ENCODE measurements around the gene GRIA1. TPM values are rescaled to one million over a fixed set of nuclear protein-coding genes. Genes with fewer than 3 reads are reported as not detected.

The GRIA1 gene
- total RNA-seq, 2 donors from 2014 or later: not detected

DNA sequence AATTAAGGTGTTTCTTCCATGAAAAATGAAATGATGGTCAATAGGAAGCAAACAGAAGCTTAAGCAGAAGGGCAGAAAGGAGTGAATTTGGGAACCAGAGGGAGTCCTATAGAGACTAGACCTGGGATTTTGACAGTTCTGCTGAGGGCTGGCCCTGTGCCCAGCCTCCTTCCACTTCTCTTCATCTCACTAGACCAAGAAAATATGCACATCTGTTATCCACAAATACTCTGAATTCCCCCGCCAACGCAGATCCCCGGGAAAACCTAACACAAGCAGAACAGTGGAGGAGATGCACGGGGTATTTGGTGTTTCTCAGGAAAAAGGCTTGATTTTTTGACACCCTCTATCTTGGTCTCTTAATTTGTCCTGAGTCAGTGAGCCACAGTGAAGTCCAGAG is 22.7 kb downstream of the GRIA1 start:
- no peak for DNase-seq
- ATAC-seq: no peak
- Mint-ChIP-seq H3K4me1 (peaks cover 2% of the 10 kb centered on the region), H3K4me3 (no peak overlapping the region), H3K36me3 (ENCODE audit: low read depth) (no peaks in the 10 kb centered on the region), H3K27ac (no peak overlapping the region), H3K27me3 (no peaks in the 10 kb centered on the region)
- no peaks in the 10 kb centered on the region for H3K9me3 ChIP-seq (ENCODE audit: control insufficient read depth, low read length, poor library complexity, severe bottlenecking)

DNA sequence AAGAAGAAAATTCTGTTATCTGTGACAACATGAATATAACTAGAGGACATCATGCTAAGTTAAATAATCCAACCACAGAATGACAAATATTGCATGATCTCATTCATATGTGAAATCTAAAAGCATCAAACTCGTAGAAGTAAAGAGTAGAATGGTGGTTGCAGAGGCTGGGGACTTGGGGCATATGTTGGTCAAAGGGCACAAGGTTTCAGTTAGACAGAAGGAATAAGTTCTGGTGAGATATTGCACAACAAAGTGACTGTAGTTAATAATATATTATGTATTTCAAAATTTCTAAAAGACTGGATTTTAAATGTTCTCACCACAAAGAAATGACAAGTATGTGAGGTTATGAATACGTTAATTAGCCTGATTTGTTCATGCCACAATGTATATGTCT is 24.8 kb downstream of the GRIA1 start:
- no peak for ATAC-seq
- Mint-ChIP-seq H3K36me3 (ENCODE audit: low read depth) (no peaks in the 10 kb centered on the region), H3K27me3 (no peaks in the 10 kb centered on the region), H3K4me1 (peaks cover 2% of the 10 kb centered on the region), H3K27ac (no peak overlapping the region), H3K4me3 (no peak overlapping the region)
- no peak for DNase-seq
- H3K9me3 ChIP-seq (ENCODE audit: control insufficient read depth, low read length, poor library complexity, severe bottlenecking): no peaks in the 10 kb centered on the region

DNA sequence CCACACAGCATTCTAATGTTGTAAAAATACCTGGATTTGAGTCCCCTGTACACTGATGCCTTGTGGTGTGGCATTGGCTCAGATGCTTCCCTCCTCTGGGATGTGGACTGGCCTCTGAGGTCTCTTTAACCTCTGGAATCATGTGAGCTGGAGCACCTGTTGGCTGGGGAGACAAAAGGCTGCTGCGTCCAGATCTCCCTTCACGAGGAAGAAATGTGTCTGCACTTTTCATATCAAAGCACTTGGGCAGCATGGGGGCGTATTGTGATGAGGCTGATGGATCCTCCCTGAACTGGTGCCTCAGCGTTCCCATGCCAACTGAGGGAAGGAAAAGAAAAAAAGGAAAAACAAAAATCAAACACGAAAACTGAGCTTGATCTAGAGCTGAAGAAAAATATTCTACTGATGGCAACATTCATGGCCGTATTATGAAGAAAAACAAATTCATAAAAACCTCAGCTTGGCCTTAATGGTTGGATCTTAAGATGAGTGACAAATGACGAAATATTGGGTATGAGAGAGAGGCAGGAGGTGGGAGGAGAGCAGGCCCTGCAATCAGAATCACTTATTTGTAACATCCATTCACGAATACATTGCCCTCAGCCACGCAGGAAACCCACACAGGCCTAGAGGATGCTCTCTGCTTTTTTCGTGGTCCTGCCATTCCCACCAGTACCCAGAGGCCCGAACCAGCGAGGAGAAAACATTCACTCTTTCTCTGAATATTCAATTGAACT is 26.2 kb downstream of the GRIA1 start:
- no peak overlapping the region for H3K4me3 Mint-ChIP-seq
- H3K36me3 Mint-ChIP-seq (ENCODE audit: low read depth): no peaks in the 10 kb centered on the region
- H3K9me3 ChIP-seq (ENCODE audit: control insufficient read depth, low read length, poor library complexity, severe bottlenecking): no peaks in the 10 kb centered on the region
- H3K27ac Mint-ChIP-seq: no peak overlapping the region
- H3K4me1 Mint-ChIP-seq: peaks cover 2% of the 10 kb centered on the region
- no peak for ATAC-seq
- no peaks in the 10 kb centered on the region for H3K27me3 Mint-ChIP-seq
- DNase-seq: no peak

DNA sequence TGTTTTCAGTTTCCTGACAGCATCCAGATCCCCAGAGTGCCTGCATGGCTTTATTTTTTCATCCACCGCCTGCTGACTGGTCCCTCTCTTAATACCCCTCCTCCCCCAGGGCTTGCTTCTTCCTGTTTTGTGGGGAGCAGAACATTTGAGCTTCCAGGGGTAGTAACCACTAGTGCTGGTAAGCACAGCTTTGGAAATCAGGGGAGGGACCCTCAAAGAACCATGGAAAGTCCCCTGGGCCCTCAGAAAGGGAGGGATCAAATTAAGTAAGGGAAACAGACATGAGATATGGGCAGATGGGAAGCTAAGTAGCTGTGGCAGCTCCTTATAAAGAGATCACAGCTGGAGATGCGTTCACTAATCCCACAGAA is 26.8 kb downstream of the GRIA1 start:
- no peak overlapping the region for H3K27ac Mint-ChIP-seq
- no peaks in the 10 kb centered on the region for H3K27me3 Mint-ChIP-seq
- H3K4me1 Mint-ChIP-seq: peaks cover 2% of the 10 kb centered on the region
- H3K9me3 ChIP-seq (ENCODE audit: control insufficient read depth, low read length, poor library complexity, severe bottlenecking): no peaks in the 10 kb centered on the region
- no peak for ATAC-seq
- H3K36me3 Mint-ChIP-seq (ENCODE audit: low read depth): no peaks in the 10 kb centered on the region
- H3K4me3 Mint-ChIP-seq: no peak overlapping the region
- DNase-seq: no peak

DNA sequence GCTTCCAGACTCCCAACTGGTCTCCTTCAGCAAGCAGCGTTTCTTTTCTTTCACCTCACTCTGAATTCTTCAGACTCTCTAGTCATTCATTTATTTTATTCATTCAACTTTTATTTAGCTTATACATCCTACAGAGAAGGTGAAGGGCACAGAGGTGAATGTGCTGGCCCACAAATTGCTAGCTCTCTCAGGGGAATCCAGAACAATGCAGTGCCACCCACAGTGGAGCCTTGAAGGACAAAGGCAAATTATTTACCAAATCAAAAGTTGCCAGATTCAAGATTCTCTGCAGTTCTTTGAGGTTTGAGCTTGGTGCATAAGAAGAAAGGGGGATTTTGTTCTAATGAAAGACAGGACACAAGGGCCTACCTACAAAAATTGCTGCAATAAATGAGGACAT is 29.7 kb downstream of the GRIA1 start:
- H3K4me3 Mint-ChIP-seq: no peak overlapping the region
- DNase-seq (no peak), ATAC-seq (no peak)
- no peaks in the 10 kb centered on the region for H3K36me3 Mint-ChIP-seq (ENCODE audit: low read depth)
- peaks cover 2% of the 10 kb centered on the region for H3K4me1 Mint-ChIP-seq
- H3K27me3 Mint-ChIP-seq: no peaks in the 10 kb centered on the region
- H3K9me3 ChIP-seq (ENCODE audit: control insufficient read depth, low read length, poor library complexity, severe bottlenecking): no peaks in the 10 kb centered on the region
- H3K27ac Mint-ChIP-seq: no peak overlapping the region

DNA sequence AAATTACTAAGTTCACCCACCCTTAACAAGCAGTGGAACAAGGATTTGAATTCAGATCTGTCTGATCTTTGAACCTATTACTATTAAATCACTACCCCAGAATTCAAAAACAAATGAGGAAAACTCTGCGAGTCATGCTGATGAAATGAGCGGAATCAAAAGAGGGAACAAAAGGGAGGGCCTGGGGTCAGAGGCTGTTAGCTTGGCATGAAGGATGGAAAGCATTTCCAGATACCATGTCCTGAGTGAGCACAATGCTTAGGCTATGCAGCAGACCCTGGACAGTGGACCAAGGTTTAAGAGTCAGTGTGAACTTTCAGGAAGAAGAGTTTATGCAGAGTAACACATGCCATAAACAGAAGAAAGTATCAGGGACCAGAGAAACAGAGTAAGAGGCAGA is 30.5 kb downstream of the GRIA1 start:
- Mint-ChIP-seq H3K4me1 (peaks cover 2% of the 10 kb centered on the region), H3K27ac (no peak overlapping the region), H3K4me3 (no peak overlapping the region), H3K36me3 (ENCODE audit: low read depth) (no peaks in the 10 kb centered on the region), H3K27me3 (no peaks in the 10 kb centered on the region)
- ATAC-seq (no peak), DNase-seq (no peak)
- no peaks in the 10 kb centered on the region for H3K9me3 ChIP-seq (ENCODE audit: control insufficient read depth, low read length, poor library complexity, severe bottlenecking)

DNA sequence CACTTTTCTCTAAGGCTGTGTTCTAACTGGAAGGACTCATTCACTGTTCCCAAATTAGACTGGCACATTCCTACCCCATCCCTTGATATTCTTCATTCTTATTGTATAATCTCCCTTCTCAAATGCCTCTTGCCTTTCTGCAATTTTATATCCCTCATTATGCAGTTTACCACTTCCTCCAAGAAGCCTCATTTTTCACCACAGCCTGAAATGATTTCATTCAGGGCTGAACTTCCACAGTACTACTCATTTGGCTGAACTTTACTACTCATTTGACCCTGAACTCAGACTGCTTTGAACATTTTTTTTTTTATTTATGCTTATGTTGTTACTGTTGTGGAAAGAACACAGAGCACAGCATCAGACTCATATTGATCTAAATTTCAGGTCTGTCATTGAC is 32.7 kb downstream of the GRIA1 start:
- Mint-ChIP-seq H3K27me3 (no peaks in the 10 kb centered on the region), H3K4me1 (no peaks in the 10 kb centered on the region), H3K27ac (no peak overlapping the region), H3K4me3 (no peak overlapping the region), H3K36me3 (ENCODE audit: low read depth) (no peaks in the 10 kb centered on the region)
- ATAC-seq (no peak), DNase-seq (no peak)
- no peaks in the 10 kb centered on the region for H3K9me3 ChIP-seq (ENCODE audit: control insufficient read depth, low read length, poor library complexity, severe bottlenecking)

DNA sequence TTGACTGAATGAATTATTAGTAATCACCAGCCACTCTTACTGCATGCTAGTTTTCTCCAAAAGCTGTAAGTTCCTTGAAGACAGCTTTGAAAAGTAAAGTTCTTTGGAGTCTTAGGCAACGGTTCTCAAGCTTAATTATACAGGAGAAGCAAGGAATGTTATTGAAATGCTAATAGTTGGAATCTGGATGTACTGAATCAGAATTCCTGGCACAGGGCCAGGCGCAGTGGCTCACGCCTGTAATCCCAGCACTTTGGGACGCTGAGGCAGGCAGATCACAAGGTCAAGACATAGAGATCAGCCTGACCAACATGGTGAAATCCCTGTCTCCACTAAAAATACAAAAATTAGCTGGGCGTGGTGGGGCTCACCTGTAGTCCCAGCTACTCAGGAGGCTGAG is 33.4 kb downstream of the GRIA1 start:
- no peaks in the 10 kb centered on the region for H3K4me1 Mint-ChIP-seq
- no peak overlapping the region for H3K27ac Mint-ChIP-seq
- ATAC-seq (no peak), DNase-seq (no peak)
- H3K36me3 Mint-ChIP-seq (ENCODE audit: low read depth): no peaks in the 10 kb centered on the region
- no peaks in the 10 kb centered on the region for H3K27me3 Mint-ChIP-seq
- H3K4me3 Mint-ChIP-seq: no peak overlapping the region
- no peaks in the 10 kb centered on the region for H3K9me3 ChIP-seq (ENCODE audit: control insufficient read depth, low read length, poor library complexity, severe bottlenecking)

DNA sequence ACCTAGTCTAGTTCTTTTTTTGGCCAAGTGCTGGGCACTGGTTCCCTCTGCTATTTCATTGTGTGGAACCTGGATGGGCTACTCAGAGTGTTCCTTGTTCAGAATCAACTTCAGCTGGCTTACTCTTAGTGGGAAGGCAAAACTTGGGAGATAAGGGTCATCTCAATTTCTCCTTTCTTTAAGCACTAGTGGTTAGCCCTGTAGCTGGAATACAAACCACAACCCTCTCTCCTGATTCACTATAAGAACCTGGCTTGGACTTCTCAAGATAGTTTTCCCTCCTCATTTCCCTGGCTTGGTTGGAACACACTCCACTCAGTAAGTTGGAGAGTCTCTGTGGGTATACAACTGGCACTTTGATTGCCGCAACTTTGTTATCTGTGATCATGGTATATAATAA is 35.1 kb downstream of the GRIA1 start:
- no peak for ATAC-seq
- no peaks in the 10 kb centered on the region for H3K36me3 Mint-ChIP-seq (ENCODE audit: low read depth)
- H3K9me3 ChIP-seq (ENCODE audit: control insufficient read depth, low read length, poor library complexity, severe bottlenecking): no peaks in the 10 kb centered on the region
- H3K27ac Mint-ChIP-seq: no peak overlapping the region
- no peak overlapping the region for H3K4me3 Mint-ChIP-seq
- DNase-seq: no peak
- H3K4me1 Mint-ChIP-seq: no peaks in the 10 kb centered on the region
- H3K27me3 Mint-ChIP-seq: no peaks in the 10 kb centered on the region

DNA sequence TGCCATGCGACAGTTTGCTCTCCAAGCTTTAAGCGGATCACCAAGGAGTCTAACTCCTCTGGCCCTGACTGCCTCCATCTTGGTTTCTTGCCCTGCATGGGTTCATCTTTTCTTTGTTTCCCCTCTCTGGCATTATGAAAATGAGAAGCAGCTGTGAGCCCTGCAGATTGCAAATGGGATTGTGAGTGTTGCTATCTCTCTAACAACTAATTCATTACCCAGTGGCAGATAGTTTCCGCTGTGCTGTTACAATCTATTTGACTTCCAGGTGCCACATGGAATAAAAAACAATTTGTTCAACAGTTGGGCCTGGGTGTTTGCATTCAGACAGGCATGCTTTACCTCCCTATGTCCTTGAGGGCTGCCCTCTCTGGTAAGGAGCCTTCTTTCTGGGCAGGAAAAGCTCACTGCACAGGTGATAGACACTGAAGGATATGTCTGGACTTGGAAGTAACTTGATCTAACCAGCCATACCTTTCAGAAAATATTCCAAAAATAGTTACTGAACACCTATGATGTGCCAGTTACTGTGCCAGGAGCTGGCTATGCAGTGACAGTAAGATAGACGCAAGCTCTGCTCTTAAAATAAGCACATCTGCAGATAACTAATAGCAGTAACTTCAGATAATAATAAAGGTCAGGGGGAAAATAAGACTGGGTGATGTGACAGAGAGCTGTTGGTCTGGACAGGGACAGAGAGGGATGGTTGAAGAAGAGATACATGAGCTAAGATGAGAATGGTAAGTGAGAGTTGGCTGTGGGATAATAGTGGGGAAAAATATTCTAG is 40.1 kb downstream of the GRIA1 start:
- H3K27ac Mint-ChIP-seq: no peak overlapping the region
- ATAC-seq (no peak), DNase-seq (no peak)
- no peaks in the 10 kb centered on the region for H3K36me3 Mint-ChIP-seq (ENCODE audit: low read depth)
- no peaks in the 10 kb centered on the region for H3K4me1 Mint-ChIP-seq
- H3K4me3 Mint-ChIP-seq: no peak overlapping the region
- no peaks in the 10 kb centered on the region for H3K9me3 ChIP-seq (ENCODE audit: control insufficient read depth, low read length, poor library complexity, severe bottlenecking)
- H3K27me3 Mint-ChIP-seq: peaks cover 4% of the 10 kb centered on the region

DNA sequence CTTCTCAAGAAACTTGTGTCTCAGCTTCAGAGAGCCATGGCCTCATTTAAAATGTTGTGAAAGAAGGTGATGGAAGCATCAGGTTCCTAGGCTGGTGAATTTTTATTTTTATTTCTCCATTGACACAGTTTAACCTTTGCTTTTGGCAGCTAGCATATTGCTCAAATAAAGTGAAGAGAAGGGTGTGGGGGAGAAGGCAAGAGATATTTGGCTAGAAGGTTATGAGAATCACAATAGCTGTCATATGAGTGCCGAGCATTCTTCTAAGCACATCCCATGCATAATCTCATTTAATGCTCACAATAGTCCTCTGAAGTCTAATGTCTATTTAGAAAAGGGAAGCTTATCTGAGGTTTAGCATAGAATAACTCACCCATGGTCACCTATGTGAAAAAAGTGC is 43.1 kb downstream of the GRIA1 start:
- H3K4me1 Mint-ChIP-seq: no peaks in the 10 kb centered on the region
- ATAC-seq: no peak
- no peaks in the 10 kb centered on the region for H3K9me3 ChIP-seq (ENCODE audit: control insufficient read depth, low read length, poor library complexity, severe bottlenecking)

DNA sequence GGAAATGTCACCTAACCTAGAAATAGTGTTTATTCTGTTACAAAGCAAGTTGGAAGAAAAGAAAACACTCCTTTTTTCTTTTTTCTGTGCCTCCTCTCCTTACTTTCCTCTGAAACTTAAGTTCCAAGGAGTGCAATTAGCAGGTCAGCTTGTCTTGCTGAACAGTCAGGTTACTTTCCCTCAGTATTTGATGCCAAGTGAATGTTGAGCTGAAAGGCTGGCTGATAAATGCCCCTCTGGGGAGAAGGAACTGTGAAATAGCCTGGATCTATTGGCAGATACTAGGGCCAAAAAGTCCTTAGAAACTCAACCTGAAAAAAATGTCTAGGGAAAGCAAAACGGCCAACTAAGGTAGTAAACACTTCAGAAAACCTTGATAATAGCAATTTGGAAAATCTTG is 43.6 kb downstream of the GRIA1 start:
- H3K9me3 ChIP-seq (ENCODE audit: control insufficient read depth, low read length, poor library complexity, severe bottlenecking): no peaks in the 10 kb centered on the region

More for the DNA sequence above, 43.1 kb downstream of the GRIA1 start:
- DNase-seq: no peak
- H3K4me3 Mint-ChIP-seq: no peak overlapping the region
- H3K27ac Mint-ChIP-seq: no peak overlapping the region
- H3K27me3 Mint-ChIP-seq: peaks cover 4% of the 10 kb centered on the region
- no peaks in the 10 kb centered on the region for H3K36me3 Mint-ChIP-seq (ENCODE audit: low read depth)

DNA sequence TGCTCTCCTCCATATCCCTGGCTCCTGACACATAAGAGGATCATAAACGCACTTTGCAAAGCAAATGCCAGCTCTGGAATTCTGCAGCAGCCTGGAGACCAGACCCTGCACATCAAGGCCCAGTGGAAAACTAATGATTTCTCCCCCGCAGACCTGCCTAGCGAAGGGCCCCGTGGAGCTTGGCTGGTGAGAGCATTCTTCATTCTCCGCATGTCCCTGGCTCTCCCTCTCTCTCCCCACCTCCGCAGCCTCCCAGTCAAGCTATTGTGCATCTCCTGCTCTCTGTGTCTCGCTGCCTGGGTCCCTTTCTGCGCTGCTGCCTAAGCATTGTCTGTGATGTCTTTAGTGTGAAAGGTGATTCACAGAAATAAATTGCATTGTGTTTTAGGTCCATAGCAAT is 46.7 kb downstream of the GRIA1 start:
- no peaks in the 10 kb centered on the region for H3K36me3 Mint-ChIP-seq (ENCODE audit: low read depth)
- no peaks in the 10 kb centered on the region for H3K27me3 Mint-ChIP-seq
- no peak overlapping the region for H3K4me3 Mint-ChIP-seq
- H3K4me1 Mint-ChIP-seq: no peaks in the 10 kb centered on the region
- no peak for ATAC-seq
- H3K9me3 ChIP-seq (ENCODE audit: control insufficient read depth, low read length, poor library complexity, severe bottlenecking): no peaks in the 10 kb centered on the region
- H3K27ac Mint-ChIP-seq: no peak overlapping the region
- no peak for DNase-seq

More for the DNA sequence above, 43.6 kb downstream of the GRIA1 start:
- no peak for ATAC-seq
- H3K4me3 Mint-ChIP-seq: no peak overlapping the region
- H3K36me3 Mint-ChIP-seq (ENCODE audit: low read depth): no peaks in the 10 kb centered on the region
- no peak overlapping the region for H3K27ac Mint-ChIP-seq
- no peaks in the 10 kb centered on the region for H3K4me1 Mint-ChIP-seq
- peaks cover 4% of the 10 kb centered on the region for H3K27me3 Mint-ChIP-seq
- DNase-seq: no peak

DNA sequence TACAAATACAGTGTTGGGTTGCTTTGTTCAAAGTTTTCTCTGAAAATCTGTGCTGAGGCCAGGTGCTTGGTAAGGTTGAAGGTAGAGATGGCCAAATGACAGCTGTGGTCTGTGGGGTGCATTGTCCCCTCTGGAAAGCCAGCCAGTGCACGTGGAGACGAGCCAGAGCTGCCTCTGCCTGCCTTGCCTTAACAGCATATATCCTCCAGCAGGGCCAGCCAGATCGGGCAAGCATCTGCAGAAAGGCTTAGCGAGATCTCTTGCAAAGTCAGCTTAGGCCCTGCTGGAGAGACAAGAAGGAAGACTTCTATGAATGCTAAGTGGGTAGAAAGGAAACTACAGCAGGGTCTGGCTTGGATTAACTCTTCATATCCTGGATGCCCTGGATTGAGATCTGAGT is 49.5 kb downstream of the GRIA1 start:
- no peak for ATAC-seq
- Mint-ChIP-seq H3K27me3 (no peaks in the 10 kb centered on the region), H3K4me1 (no peaks in the 10 kb centered on the region), H3K36me3 (ENCODE audit: low read depth) (no peaks in the 10 kb centered on the region), H3K27ac (no peak overlapping the region), H3K4me3 (no peak overlapping the region)
- no peak for DNase-seq
- H3K9me3 ChIP-seq (ENCODE audit: control insufficient read depth, low read length, poor library complexity, severe bottlenecking): no peaks in the 10 kb centered on the region

Measured in T-helper 17 cell (primary cell).